ENCODE data around the gene SCARF2.

The SCARF2 gene

GRCh38 chr22:20465759-20466077, 28.1 kb upstream of the SCARF2 start:
- FAIRE-seq (no peak), DNase-seq (ENCODE audit: insufficient read length, low spot score) (no peak)
- TF ChIP-seq, protein P1, sequence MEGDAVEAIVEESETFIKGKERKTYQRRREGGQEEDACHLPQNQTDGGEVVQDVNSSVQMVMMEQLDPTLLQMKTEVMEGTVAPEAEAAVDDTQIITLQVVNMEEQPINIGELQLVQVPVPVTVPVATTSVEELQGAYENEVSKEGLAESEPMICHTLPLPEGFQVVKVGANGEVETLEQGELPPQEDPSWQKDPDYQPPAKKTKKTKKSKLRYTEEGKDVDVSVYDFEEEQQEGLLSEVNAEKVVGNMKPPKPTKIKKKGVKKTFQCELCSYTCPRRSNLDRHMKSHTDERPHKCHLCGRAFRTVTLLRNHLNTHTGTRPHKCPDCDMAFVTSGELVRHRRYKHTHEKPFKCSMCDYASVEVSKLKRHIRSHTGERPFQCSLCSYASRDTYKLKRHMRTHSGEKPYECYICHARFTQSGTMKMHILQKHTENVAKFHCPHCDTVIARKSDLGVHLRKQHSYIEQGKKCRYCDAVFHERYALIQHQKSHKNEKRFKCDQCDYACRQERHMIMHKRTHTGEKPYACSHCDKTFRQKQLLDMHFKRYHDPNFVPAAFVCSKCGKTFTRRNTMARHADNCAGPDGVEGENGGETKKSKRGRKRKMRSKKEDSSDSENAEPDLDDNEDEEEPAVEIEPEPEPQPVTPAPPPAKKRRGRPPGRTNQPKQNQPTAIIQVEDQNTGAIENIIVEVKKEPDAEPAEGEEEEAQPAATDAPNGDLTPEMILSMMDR (IDR thresholded peaks at IDR 0.05; ENCODE audit: insufficient read depth, missing control alignments) = no peak

- no peak for FAIRE-seq
- TF ChIP-seq, protein P1 (IDR thresholded peaks at IDR 0.05; ENCODE audit: insufficient read depth, missing control alignments) = no peak
- DNase-seq (ENCODE audit: insufficient read length, low spot score) = no peak
These were observed 27.5 kb upstream of the SCARF2 start for GRCh38 chr22:20464912-20465758.

GRCh38 chr22:20464096-20464614, 26.5 kb upstream of the SCARF2 start:
- TF ChIP-seq, protein P1 (IDR thresholded peaks at IDR 0.05; ENCODE audit: insufficient read depth, missing control alignments) = no peak
- no peak for DNase-seq (ENCODE audit: insufficient read length, low spot score)
- no peak for FAIRE-seq

GRCh38 chr22:20463324-20464095, 25.9 kb upstream of the SCARF2 start:
- FAIRE-seq (no peak), DNase-seq (ENCODE audit: insufficient read length, low spot score) (no peak)

GRCh38 chr22:20459862-20460261, 22.2 kb upstream of the SCARF2 start:
- TF ChIP-seq, protein P1 (IDR thresholded peaks at IDR 0.05; ENCODE audit: insufficient read depth, missing control alignments) = no peak
- no peak for DNase-seq (ENCODE audit: insufficient read length, low spot score)
- FAIRE-seq = no peak

More at GRCh38 chr22:20463324-20464095, 25.9 kb upstream of the SCARF2 start:
- TF ChIP-seq, protein P1 (IDR thresholded peaks at IDR 0.05; ENCODE audit: insufficient read depth, missing control alignments) = no peak

DNA sequence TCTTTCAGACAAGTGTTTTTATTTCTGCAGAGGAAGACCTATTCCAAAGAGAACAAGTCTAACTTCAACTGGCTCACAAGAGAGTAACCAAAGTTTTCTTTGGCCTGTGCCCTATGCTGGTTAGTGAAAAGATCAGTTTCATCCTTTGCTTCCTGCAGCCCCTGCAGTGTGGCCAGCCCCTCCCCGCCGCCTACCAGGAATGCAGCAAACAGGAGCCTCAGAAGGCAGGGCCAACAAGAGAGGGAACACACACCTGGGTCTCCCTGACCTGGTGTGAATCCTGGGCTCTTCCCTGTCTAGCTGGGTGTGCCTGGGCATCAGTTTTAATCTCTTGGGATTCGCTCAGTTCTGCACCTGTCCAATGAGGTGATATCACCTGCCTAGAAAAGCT, 21.5 kb upstream of the SCARF2 start:
- TF ChIP-seq, protein P1 (IDR thresholded peaks at IDR 0.05; ENCODE audit: insufficient read depth, missing control alignments) = no peak
- DNase-seq (ENCODE audit: insufficient read length, low spot score) (no peak), FAIRE-seq (no peak)
